ENCODE results near the gene PRMT1.
"Not testable (repeated sequence)": the region's sequence is repeated elsewhere in the genome, so short reads cannot be mapped to it uniquely, and the experiment has no call there.

PRMT1 gene

DNA sequence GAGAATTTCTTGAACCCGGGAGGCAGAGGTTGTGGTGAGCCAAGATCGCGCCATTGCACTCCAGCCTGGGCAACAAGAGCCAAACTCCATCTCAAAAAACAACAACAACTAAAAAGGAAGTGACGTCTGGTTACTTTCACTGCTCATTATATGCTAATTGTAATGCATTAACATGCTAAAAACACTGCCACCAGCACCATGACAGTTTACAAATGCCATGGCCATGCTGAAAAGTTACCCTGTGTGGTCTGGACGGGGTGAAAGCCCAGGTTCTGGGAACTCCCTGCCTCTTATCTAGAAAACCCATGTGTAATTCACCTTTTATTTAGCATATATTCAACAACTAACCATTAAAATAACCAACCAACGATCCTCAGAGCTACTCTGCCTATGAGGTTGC, 41.9 kb downstream of the PRMT1 start:
- no peak overlapping the region for H3K4me3 ChIP-seq (ENCODE audit: low read depth, low read length)
- H3K36me3 ChIP-seq = no peaks in the 10 kb centered on the region
- no peaks in the 10 kb centered on the region for H3K27me3 ChIP-seq (ENCODE audit: insufficient read depth, low read depth, severe bottlenecking)
- no peak for DNase-seq
- H3K27ac ChIP-seq = no peak overlapping the region
- TF ChIP-seq, protein P1, sequence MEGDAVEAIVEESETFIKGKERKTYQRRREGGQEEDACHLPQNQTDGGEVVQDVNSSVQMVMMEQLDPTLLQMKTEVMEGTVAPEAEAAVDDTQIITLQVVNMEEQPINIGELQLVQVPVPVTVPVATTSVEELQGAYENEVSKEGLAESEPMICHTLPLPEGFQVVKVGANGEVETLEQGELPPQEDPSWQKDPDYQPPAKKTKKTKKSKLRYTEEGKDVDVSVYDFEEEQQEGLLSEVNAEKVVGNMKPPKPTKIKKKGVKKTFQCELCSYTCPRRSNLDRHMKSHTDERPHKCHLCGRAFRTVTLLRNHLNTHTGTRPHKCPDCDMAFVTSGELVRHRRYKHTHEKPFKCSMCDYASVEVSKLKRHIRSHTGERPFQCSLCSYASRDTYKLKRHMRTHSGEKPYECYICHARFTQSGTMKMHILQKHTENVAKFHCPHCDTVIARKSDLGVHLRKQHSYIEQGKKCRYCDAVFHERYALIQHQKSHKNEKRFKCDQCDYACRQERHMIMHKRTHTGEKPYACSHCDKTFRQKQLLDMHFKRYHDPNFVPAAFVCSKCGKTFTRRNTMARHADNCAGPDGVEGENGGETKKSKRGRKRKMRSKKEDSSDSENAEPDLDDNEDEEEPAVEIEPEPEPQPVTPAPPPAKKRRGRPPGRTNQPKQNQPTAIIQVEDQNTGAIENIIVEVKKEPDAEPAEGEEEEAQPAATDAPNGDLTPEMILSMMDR (IDR thresholded peaks at IDR 0.05; ENCODE audit: low read depth, low read length) = no peak
- H3K9me3 ChIP-seq (ENCODE audit: severe bottlenecking) = peaks cover 3% of the 10 kb centered on the region

DNA sequence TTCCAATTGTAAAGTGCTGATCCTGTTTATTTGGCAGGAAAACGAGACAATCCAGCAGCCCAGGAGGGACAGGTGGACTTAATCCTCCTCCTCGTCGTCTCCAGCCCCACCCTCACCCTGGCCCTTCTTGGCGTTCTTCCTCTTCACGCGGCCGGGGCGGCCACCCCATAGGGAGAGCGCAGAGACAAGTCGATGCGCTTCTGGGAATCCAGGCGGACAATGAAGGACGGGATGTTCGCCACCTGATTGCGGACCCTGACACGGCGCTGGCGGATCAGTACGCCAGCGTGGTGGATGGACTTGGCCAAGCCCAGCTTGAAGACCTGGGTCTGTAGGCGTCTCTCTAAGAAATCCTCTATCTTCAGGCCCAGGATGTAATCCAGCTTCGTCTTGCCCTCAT, 42.3 kb downstream of the PRMT1 start:
- H3K9me3 ChIP-seq (ENCODE audit: severe bottlenecking); H3K4me3 ChIP-seq (ENCODE audit: low read depth, low read length); H3K27ac ChIP-seq; H3K36me3 ChIP-seq; H3K27me3 ChIP-seq (ENCODE audit: insufficient read depth, low read depth, severe bottlenecking); DNase-seq: not testable (repeated sequence)

DNA sequence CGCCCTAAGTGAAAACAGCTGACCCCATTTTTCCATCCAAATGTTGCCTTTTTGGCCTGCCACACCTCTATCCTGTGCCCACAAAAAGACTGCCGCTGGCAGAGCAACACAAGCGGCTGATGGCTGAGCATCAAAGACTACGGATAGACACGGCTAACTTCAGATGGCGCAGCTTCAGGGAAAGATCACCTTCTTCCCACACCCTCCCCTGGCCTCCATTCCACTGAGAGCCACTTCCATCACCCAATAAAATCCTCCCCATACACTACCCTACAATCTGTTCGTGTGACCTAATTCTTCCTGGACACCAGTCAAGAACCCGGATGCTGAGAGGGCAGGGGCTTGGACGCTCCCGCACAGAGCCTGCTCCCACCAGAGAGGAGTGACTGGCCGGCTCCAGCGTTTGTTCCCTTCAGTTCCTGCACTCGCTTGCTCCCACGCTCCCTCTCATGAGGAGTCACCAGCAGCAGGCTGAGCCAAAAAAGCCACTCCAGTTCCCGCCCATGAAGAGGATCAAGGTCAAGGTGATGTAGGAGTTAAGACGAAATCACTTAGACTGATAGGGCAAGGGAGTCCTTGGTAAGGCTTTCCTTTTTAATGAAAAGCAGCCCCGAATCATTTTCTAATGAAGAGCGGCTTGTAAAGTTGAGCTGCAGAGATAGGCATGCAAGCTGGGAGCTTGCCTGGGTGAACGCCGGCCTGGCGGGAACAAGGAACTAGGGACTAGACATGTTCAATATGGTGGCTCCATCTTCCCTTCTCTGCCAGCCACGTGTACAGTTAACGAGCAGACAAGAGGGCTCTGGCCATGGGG, 50.4 kb downstream of the PRMT1 start:
- H3K4me3 ChIP-seq (ENCODE audit: low read depth, low read length) = no peak overlapping the region
- peaks cover 4% of the 10 kb centered on the region for H3K9me3 ChIP-seq (ENCODE audit: severe bottlenecking)
- H3K27me3 ChIP-seq (ENCODE audit: insufficient read depth, low read depth, severe bottlenecking) = no peaks in the 10 kb centered on the region
- H3K27ac ChIP-seq = no peak overlapping the region
- H3K36me3 ChIP-seq = no peaks in the 10 kb centered on the region
- TF ChIP-seq, protein P1 (IDR thresholded peaks at IDR 0.05; ENCODE audit: low read depth, low read length) = no peak
- no peak for DNase-seq

DNA sequence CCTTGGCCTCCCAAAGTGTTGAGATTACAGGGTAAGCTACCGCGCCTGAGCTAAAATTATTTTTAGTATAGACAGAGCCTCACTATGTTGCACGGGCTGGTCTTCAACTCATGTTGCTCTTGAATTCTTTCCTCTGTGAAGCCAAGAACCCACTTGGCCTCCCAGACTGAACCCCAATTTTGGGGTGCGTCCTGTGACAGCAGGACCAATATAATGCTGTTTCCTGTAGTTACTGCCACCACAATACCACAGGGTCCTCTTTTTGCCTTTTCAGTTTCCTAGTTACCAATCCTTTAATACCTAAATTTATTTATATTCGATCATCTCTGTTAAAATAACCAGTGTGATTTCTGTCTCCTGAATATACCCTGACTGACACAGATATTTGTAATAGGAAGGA, 53.1 kb downstream of the PRMT1 start:
- Histone ChIP-seq H3K4me3 (ENCODE audit: low read depth, low read length) (no peak overlapping the region), H3K27me3 (ENCODE audit: insufficient read depth, low read depth, severe bottlenecking) (no peaks in the 10 kb centered on the region), H3K27ac (no peak overlapping the region), H3K36me3 (no peaks in the 10 kb centered on the region), H3K9me3 (ENCODE audit: severe bottlenecking) (peaks cover 4% of the 10 kb centered on the region)
- TF ChIP-seq, protein P1 (IDR thresholded peaks at IDR 0.05; ENCODE audit: low read depth, low read length) = no peak
- DNase-seq = no peak
